ENCODE measurements around the gene RNF31. TPM values are rescaled to one million over a fixed set of nuclear protein-coding genes. Genes with fewer than 3 reads are reported as not detected.
A peak's percentile ranks its signal among the peaks of the same experiment; 100 is the strongest.

RNF31 gene
- total and polyA plus RNA-seq, 2 of the 13 experiments (the other 11 are each of a cell fraction or from before 2014, with no cell fraction given): 48.2 to 86.8 TPM

DNA sequence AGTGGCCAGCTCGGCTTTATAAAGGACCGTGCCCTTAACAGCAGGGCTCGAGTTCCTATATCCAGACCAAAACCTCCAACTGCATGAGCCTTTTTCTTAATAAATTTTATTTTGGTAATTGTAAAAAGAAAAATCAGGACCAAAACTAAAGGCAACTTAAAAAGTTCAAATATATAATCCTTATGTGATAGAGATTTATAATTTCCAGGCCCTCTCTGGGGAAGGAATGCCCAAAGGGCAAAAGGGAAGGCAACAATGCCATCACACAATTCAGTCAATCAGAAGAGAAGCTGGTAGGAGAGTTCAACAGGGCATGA is 41.7 kb downstream of the RNF31 start (continued):
- TF ChIP-seq ELF4 (CRISPR knock-in tag; IDR thresholded peaks at IDR 0.05; ENCODE audit: borderline replicate concordance): peak; percentile 89; the same call in 1 of the 2 replicates

DNA sequence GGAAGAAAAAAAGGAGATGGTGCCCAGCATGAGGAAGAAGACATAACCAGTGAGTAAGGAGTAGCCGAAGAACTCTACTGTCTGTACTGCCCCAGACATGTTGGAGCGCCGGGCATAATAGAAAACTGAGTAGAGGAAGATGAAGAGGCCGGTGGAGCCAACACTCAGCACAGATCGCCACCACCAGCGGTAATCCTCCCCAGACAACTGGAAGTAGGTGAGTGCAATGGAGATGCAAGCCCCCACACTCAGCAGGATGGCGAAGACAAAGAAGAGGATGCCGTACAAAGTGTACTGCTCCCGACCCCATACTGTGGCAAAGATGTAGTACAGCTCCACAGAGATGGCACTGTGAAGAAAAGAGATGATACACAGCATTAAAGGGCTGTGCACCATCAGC is 42.2 kb downstream of the RNF31 start:
- Histone ChIP-seq H3K9ac (ENCODE audit: insufficient read depth, low read depth, low read length) (peak overlapping the region; percentile 84), H3K4me2 (ENCODE audit: low read depth, low read length) (peak overlapping the region; percentile 96)

DNA sequence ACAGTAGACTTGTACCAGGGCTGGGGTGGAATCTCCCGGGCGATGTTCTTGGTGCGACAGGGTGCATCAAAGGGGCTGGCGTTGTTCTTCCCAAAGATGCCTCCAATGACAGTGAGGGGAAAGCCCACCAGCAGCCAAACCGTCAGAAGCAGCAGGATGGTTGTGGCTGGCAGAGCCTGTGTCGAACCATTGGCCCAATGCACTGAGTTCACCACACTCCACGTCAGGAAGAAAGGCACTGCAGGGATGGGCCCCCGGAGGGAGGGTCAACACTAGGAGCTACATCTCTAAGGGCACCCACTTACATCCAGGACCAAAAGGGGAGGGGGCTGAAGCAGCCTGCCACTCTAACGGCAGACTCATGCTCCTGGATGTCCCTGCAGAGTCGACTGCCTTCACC is 43.1 kb downstream of the RNF31 start:
- ChIA-PET CTCF (ENCODE audit: low intra/inter-chr PET ratio, low total read pairs) (no interaction called here), POLR2A (interaction anchor here (0.7 to 6.4 kb wide), 5 partner anchors 12 to 94 kb away, joined by 3 to 65 read pairs (median 38); partner anchors contain the start of genes CHMP4A, IRF9 and PSME2)
- no peak for FAIRE-seq
- no peak overlapping the region for H3K4me2 ChIP-seq (ENCODE audit: low read depth, low read length)
- peaks cover 57% of the 10 kb centered on the region for H3K4me1 ChIP-seq (ENCODE audit: insufficient read depth, low read length)
- H3K79me2 ChIP-seq (ENCODE audit: insufficient read depth, low read length): peaks cover 37% of the 10 kb centered on the region
- H2AFZ ChIP-seq (ENCODE audit: low read length): no peak overlapping the region
- in situ Hi-C loops (cut with HindIII; ENCODE audit: extremely low pct_ligation_motif_present, low pct_unique_long_range_greater_than_20kb) (no loop called here), intact Hi-C loops (cut with micrococcal nuclease; ENCODE audit: unreplicated experiment) (no loop called here)
- no peak for DNase-seq (ENCODE audit: low spot score)
- peaks cover 41 to 51% of the 10 kb centered on the region in 2 experiments for H3K36me3 ChIP-seq (replicated peaks in 1 of 2; ENCODE audit: control insufficient read depth in 1 of 2, insufficient read depth in 2 of 2, low read length in 2 of 2)
- no peaks in the 10 kb centered on the region for H3K27me3 ChIP-seq (ENCODE audit: control insufficient read depth in 1 of 2, insufficient read depth in 2 of 2, low read length in 2 of 2)
- no peak overlapping the region for H3K9ac ChIP-seq (ENCODE audit: insufficient read depth, low read depth, low read length)
- BruUV-seq (replicated peaks): no TSS peak
- H4K20me1 ChIP-seq (ENCODE audit: insufficient read depth, low read length): no peaks in the 10 kb centered on the region
- no peaks in the 10 kb centered on the region for H3K9me3 ChIP-seq (ENCODE audit: low read length)
- no peak overlapping the region for H3K27ac ChIP-seq (ENCODE audit: extremely low read length, insufficient read depth, low read length)
- ATAC-seq: no peak
- WGBS (ENCODE audit: low lambda C conversion rate): 94% methylated on average over 10 of the region's 10 CpGs
- H3K4me3 ChIP-seq (replicated peaks in 1 of 3; ENCODE audit: insufficient read depth in 1 of 3, low read depth in 2 of 3, low read length in 3 of 3): no peak overlapping the region
- TF ChIP-seq TEAD3 (CRISPR knock-in tag; optimal IDR thresholded peaks at IDR 0.05; ENCODE audit: borderline replicate concordance) (no peak), PHB2 (IDR thresholded peaks at IDR 0.05; ENCODE audit: partially characterized antibody) (no peak), TAF15 (IDR thresholded peaks at IDR 0.05; ENCODE audit: low read depth, low read length, poor library complexity, severe bottlenecking) (no peak), NFYB (CRISPR knock-in tag; IDR thresholded peaks at IDR 0.05) (no peak), SRSF9 (IDR thresholded peaks at IDR 0.05; ENCODE audit: borderline replicate concordance, insufficient read depth, low read depth, low read length, poor library complexity, severe bottlenecking) (no peak), POLR2G (IDR thresholded peaks at IDR 0.05; ENCODE audit: low read depth, low read length) (peak; percentile 44; the same call in 1 of the 2 replicates), ZNF563 (CRISPR knock-in tag; IDR thresholded peaks at IDR 0.05) (no peak)
- TF ChIP-seq, protein P1, sequence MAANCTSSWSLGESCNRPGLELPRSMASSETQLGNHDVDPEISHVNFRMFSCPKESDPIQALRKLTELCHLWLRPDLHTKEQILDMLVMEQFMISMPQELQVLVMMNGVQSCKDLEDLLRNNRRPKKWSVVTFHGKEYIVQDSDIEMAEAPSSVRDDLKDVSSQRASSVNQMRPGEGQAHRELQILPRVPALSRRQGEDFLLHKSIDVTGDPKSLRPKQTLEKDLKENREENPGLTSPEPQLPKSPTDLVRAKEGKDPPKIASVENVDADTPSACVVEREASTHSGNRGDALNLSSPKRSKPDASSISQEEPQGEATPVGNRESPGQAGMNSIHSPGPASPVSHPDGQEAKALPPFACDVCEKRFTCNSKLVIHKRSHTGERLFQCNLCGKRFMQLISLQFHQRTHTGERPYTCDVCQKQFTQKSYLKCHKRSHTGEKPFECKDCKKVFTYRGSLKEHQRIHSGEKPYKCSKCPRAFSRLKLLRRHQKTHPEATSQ (CRISPR knock-in tag; IDR thresholded peaks at IDR 0.05; ENCODE audit: borderline replicate concordance): no peak
- TF ChIP-seq, protein P2, sequence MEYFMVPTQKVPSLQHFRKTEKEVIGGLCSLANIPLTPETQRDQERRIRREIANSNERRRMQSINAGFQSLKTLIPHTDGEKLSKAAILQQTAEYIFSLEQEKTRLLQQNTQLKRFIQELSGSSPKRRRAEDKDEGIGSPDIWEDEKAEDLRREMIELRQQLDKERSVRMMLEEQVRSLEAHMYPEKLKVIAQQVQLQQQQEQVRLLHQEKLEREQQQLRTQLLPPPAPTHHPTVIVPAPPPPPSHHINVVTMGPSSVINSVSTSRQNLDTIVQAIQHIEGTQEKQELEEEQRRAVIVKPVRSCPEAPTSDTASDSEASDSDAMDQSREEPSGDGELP (IDR thresholded peaks at IDR 0.05; ENCODE audit: borderline replicate concordance, low read depth): no peak
- TF ChIP-seq, protein P3, sequence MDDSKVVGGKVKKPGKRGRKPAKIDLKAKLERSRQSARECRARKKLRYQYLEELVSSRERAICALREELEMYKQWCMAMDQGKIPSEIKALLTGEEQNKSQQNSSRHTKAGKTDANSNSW (CRISPR knock-in tag; IDR thresholded peaks at IDR 0.05; ENCODE audit: borderline replicate concordance): no peak

More for the DNA sequence above, 42.2 kb downstream of the RNF31 start:
- H4K20me1 ChIP-seq (ENCODE audit: insufficient read depth, low read length): no peaks in the 10 kb centered on the region
- FAIRE-seq (no peak), ATAC-seq (no peak), DNase-seq (ENCODE audit: low spot score) (no peak)
- peaks cover 50 to 61% of the 10 kb centered on the region in 2 experiments for H3K36me3 ChIP-seq (replicated peaks in 1 of 2; ENCODE audit: control insufficient read depth in 1 of 2, insufficient read depth in 2 of 2, low read length in 2 of 2)
- no TSS peak for BruUV-seq (replicated peaks)
- 96% methylated on average over 9 of the region's 9 CpGs for WGBS (ENCODE audit: low lambda C conversion rate)
- in situ Hi-C loops (cut with HindIII; ENCODE audit: extremely low pct_ligation_motif_present, low pct_unique_long_range_greater_than_20kb): no loop called here
- H3K4me1 ChIP-seq (ENCODE audit: insufficient read depth, low read length): peaks cover 50% of the 10 kb centered on the region
- no peaks in the 10 kb centered on the region for H3K9me3 ChIP-seq (ENCODE audit: low read length)
- H3K27ac ChIP-seq (ENCODE audit: extremely low read length, insufficient read depth, low read length): peak overlapping the region; percentile 37
- POLR2A ChIA-PET: interaction anchor here (0.8 to 6.4 kb wide), 34 partner anchors 9 to 1095 kb away, joined by 3 to 65 read pairs (median 6); partner anchors contain the start of genes ACIN1, C14orf119, CHMP4A and CIDEB
- no peaks in the 10 kb centered on the region for H3K27me3 ChIP-seq (ENCODE audit: control insufficient read depth in 1 of 2, insufficient read depth in 2 of 2, low read length in 2 of 2)
- CTCF ChIA-PET (ENCODE audit: low intra/inter-chr PET ratio, low total read pairs): no interaction called here
- peaks cover 30% of the 10 kb centered on the region for H3K79me2 ChIP-seq (ENCODE audit: insufficient read depth, low read length)
- H3K4me3 ChIP-seq (replicated peaks in 1 of 3; ENCODE audit: insufficient read depth in 1 of 3, low read depth in 2 of 3, low read length in 3 of 3): peak overlapping the region in 1 of 3 experiments; percentile 92; a peak in 2 of 6 replicates
- TF ChIP-seq ZNF773 (CRISPR knock-in tag; IDR thresholded peaks at IDR 0.05; ENCODE audit: borderline replicate concordance) (0 out of 2 replicates have a peak, but pooled peaks have one; percentile 19), ATAD3A (CRISPR knock-in tag; IDR thresholded peaks at IDR 0.05) (0 out of 2 replicates have a peak, but pooled peaks have one; percentile 58), RARG (CRISPR knock-in tag; IDR thresholded peaks at IDR 0.05; ENCODE audit: low read depth) (no peak), MBNL3 (CRISPR knock-in tag; conservative IDR thresholded peaks at IDR 0.05) (no peak), KLF15 (CRISPR knock-in tag; IDR thresholded peaks at IDR 0.05; ENCODE audit: borderline replicate concordance) (peak; percentile 48; the same call in 1 of the 2 replicates)
- intact Hi-C loops (cut with micrococcal nuclease; ENCODE audit: unreplicated experiment): loop anchor here (2.0 kb wide), 3 partner anchors 43 to 75 kb away; partner anchors contain the start of genes DCAF11, GMPR2, NEDD8 and NRL
- H2AFZ ChIP-seq (ENCODE audit: low read length): no peak overlapping the region

All from HepG2 (cell line).